GM21717 (cell line): ENCODE data around the gene UCK2.
"Not testable (repeated sequence)": the region's sequence is repeated elsewhere in the genome, so short reads cannot be mapped to it uniquely, and the experiment has no call there.

Source experiments
- ATAC-seq: cut with Tn5 transposase; IDR thresholded peaks from one replicate; pipeline ENCODE4 v1.9.1; 2021; ENCODE audit warnings: mild to moderate bottlenecking, moderate library complexity; ENCODE audit not compliant: unreplicated experiment

Gene UCK2

DNA sequence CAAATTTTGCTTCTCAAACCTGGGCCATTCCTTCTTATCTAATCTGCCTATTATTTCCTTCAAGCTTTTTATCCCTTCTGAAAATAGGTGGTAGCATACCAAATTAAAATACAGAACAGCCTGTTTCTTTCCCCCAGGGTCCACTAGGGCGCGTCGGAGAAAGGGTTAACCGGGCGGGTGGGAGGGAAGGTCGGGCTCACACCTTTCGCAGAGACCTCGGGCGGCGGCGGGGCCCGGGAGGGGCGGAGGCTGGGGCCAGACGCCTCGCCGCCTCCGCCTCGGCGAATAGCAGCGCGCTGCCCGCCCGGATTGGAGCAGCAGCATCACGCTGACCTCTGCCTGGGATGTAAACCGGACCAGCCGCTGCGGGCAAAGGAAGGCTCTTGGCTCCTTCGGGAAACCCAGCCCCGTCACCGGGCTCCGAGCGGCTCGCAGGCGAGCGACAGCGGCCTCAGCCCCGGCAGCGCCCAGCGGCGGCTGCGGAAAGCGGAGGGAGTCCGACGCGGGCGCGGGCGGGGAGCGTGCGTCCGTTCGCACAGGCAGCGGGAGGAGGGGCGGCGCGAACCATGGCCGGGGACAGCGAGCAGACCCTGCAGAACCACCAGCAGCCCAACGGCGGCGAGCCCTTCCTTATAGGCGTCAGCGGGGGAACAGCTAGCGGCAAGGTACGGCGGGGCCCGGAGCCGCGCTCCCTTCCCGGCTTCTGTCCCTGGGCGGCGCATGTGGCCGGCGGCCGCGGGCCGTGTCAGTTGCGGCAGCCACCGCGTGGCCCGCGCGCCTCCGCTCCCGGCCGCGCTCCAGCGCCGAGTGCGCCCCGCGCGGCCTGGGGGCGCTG is at the start of gene UCK2:
UCK2 (plus strand) TSS at position 347 of the 835 bp plus-strand sequence; CDS start at position 567, 220 bp downstream.
- ATAC-seq: peak; percentile 68

DNA sequence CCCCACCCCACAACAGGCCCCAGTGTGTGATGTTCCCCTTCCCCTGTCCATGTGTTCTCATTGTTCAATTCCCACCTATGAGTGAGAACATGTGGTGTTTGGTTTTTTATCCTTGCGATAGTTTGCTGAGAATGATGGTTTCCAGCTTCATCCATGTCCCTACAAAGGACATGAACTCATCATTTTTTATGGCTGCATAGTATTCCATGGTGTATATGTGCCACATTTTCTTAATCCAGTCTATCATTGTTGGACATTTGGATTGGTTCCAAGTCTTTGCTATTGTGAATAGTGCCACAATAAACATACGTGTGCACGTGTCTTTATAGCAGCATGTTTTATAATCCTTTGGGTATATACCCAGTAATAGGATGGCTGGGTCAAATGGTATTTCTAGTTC is 49.2 kb upstream of the UCK2 start:
- not testable (repeated sequence) for ATAC-seq

DNA sequence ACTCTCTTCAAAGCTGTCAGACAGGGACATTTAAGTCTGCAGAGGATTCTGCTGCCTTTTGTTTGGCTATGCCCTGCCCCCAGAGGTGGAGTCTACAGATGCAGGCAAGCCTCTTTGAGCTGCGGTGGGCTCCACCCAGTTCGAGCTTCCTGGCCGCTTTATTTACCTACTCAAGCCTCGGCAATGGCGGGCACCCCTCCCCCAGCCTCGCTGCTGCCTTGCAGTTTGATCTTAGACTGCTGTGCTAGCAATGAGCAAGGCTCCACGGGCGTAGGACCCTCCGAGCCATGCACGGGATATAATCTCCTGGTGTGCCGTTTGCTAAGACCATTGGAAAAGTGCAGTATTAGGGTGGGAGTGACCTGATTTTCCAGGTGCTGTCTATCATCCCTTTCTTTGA is 43.9 kb upstream of the UCK2 start:
- ATAC-seq: not testable (repeated sequence)

DNA sequence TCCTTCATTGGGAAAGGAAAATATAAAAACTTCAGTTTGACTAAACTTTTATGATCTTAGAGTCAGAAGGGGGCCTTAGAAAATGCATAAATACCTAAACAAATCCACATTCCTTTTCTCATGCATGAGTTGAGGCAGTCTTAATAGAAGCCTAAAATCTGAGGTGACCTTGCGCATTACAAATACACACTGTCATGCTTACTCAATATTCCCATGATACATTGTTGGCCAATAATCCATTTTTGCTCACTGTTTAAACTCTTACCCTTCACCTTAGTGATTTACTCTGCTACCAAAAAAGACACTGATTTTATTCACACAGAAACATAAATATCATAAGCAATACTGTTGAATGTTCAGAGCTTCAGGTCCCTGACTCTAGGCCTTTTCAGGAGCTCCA is 39.7 kb upstream of the UCK2 start:
- ATAC-seq: no peak

DNA sequence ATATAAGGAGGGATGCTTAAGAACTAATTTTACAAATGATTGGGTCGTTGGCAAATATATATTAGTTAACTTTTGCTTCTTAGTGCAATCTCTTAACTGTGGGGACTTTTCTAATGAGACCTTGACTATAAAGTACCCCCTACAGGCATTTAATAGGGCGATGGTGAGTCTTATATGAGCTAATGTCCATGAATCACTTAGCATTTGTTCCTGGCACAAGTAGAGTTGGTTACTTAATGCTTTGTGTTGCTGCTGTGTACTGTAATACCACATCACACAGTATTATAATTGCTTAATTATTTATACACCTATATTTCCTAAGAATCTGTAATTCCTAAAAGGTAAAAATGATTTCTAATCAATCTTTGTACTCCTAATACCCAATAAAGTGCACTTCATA is 33.5 kb upstream of the UCK2 start:
- no peak for ATAC-seq

DNA sequence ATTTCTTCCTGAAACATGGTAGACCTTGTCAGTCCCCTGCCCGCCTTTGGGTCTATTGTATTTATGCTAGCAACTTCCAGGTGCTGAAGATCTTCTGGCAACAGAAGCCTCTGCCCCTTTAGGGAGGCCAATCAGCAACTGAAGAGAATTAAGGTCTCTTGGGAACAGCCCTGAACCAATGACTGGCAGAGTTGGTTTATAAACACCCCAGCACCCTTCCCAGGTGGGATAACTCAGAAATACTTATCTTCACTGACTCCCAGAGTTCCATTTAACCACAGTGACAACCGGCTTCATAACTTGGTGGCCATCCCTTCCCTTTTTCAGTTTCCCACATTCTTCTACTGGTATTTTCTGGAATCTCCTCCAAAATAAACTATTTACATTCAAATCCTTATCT is 31.5 kb upstream of the UCK2 start:
- ATAC-seq: no peak

DNA sequence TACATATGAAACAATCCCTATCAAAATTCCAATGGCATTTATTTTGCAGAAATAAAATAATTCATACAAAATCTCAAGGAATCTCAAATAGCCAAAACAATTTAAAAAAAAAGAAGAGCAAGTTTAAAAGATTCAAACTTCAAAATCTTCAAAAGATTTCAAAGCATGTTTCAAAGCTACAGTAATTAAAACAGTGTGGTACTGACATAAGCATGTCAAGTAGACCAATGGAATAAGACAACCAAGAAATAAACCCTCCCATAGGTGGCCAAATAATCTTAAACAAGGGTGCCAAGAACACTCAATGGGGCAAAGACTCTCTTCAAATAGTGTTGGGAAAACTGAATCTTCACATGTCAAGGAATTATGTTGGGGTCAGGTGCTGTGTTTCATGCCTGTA is 28.0 kb upstream of the UCK2 start:
- no peak for ATAC-seq

DNA sequence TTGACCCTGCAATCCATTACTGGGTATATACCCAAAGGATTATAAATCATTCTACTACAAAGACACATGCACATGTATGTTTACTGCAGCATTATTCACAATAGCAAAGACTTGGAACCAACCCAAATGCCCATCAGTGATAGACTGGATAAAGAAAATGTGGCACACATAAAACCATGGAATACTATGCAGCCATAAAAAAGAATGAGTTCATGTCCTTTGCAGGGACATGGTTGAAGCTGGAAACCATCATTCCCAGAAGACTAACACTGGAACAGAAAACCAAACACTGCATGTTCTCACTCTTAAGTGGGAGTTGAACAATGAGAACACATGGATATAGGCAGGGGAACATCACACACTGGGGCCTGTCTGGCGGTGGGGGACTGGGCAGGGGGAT is 22.9 kb upstream of the UCK2 start:
- not testable (repeated sequence) for ATAC-seq

DNA sequence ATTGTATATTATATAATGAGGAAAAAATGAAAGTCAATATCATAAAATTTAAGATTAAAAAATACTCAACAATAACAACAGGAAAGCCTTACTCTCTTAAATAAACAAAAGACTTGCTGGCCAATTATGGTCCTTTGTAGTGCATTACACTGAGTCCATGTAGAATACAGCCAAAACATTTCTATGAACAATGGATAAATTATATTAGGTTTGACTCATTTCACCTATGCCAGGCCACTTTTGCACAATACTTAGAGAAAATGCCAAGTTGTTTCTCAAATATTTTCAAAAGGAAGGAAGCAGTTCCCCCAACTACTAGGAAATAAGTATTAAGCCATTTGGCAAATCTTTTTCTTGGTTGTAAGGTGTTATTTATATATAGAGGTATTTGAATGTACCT is 19.8 kb upstream of the UCK2 start:
- ATAC-seq: no peak

DNA sequence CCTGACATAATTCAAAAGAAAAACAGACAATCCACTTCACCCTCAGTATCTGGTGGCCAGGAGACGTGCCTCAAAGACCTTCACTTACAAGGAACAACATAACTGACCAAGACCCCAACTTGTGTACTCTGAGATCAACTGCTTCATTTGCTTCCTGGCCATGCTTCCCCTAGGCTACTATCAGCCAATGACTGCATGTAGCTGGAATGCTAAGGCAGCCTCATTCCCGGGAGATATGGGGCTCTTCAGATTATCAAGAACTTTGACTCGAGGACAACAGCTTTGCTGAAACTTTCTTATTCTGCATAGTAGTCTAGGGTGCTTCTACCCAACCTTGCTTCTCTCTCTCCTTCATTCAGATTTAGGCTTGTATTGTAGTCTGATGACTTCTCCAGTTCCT is 11.7 kb upstream of the UCK2 start:
- no peak for ATAC-seq

DNA sequence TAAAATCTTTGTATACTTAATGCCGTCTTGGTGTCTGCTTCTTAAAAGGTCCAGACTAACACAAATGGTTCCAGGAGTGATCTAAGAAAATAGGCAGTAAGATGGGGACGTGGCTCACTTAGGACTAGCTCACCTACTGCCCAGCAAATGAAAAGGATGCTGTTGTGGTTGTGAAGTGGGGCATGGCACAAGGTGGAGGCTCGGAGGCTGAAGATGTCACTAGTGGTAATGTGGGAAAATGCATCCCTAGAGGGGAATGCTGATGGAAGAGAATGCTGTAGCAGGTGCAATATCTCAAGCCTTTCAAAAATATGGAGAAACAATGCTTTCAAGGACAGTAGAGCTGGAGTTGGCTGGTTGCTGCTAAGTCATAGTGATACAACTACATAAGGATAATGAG is 11.3 kb upstream of the UCK2 start:
- no peak for ATAC-seq

DNA sequence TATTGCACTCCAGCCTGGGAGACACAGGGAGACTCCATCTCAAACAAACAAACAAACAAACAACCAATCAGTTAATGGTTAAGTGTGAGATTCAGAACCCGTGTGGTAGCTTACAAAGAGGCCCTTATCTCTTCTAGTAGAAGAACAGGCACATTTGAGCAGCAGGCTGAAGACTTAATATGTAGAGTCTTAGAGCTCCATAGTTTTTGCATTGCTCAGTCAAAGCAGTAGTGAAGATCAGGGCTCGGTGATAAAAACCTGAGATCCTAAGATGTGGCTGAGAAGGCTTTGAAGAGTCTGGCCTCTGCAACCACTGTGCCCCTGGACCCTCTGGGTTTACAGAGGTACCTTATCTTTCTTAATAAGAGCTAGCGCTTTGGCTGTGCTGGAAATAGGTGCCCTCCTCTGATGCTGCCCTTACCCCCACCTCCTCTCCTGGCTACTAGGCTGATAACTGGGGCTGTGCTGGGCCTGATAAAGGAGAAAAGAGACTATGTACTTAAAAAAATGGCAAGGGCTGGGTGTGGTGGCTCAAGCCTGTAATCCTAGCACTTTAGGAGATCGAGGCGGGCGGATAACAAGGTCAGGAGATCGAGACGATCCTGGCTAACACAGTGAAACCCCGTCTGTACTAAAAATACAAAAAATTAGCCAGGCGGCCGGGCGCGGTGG is 10.5 kb upstream of the UCK2 start:
- no peak for ATAC-seq

DNA sequence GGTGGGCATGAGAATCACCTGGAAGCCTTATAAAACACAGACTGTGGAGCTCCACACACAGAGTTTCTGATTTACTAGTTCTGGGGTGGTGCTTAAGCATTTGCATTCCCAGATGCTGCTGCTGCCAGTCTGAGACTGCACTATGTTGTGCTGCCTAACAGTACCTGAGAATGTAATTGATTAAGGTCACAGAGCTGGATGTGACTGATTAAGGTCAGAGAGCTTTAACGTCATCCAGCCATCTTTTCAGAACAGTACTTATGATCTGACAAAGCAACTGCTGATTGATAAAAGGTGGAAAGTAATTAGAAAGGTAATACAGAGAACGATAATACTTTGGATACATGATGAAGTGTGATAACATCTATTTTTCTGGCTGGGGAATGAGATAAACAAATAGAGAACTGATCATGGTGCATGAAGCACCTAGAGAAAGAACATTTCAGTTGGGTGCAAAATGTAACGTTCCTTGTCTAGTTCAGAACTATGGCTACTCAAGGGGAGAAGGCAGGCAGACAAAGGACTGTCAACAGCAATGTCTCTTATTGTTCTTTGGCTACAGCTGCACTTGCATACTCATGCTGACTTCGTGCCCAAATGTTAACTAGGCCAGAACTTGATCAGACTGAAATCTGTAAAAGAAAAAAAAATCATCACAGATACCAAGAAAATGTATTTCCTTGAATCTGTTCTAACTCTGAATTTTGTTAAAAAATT is 3.7 kb upstream of the UCK2 start:
- ATAC-seq: no peak

DNA sequence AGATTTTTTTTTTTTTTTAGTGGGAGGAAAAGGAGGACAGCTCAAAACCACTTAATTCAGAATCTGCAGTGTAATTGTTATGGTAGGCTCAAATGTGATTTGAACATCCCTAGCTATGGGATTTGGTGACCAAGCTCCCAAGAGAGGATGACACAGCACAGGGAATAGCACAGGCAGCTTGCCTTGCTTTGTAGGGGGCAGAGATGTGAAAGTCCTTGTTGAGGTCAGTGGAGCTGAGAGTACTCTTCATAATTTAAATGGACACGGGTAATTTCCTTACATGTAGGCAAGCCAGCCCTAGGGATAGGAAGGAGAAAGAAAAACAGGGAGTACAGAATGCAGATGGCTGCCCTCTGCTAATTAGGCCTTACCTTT is 3.2 kb upstream of the UCK2 start:
- ATAC-seq: no peak

DNA sequence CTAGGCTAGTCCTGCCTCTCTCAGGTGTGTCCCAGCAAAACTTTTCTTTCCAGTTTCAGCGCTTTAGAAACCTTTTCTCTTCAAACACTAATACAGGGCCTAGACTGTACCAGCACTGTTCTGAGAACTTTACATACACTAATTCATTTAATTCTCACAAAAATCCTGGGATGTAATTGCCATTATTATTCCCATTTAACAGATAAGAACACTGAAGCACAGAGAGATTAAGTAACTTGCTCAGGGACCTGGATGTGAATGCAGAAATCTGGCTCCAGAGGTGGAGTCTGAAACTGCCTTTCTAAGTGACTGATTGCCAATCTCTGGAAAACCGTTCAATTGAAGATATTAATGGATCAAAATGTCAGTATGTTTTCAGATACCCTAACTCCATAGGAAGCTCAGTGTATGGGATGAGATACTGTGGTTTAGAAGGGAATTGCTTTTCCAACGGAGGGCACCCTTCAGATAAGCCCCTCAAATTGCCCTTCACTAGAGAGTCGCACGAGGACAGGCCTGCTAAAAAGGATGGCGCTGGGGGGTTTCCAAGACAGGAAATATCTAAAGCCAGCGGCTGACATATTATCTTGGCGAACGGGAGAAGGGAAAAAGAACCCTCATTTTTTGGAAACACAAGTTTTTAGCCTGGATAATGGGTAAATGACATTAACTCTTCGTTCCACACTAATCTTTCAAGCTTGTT is 698 bp upstream of the UCK2 start:
- no peak for ATAC-seq

DNA sequence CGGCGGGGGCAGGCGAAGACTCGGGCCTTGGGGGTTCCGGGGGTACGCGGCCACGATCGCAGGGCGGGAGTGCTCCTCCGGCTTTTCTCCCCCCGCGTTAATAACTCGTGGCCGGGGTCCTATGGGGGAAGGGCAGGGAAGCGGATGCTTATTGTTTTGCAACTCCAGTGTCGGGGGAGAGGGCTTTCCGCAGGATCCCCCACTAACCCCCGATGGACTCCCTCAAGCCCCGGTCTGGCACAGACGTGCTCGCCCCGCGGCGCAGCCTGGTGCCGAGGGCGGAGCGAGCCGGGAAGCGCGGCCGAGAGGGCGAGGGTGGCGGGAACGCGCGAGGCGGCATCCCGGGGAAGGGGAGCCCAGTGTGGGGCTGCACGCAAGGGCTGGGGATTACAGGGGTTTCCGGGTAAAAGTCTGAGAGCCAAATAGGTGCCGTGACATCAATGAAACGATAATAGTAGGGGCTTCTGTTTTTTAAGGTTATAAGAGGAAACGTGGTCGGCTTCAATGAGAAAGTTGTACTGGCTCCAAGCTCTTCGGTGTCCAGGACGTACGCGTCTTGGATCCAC is 772 bp downstream of the UCK2 start:
- peak; percentile 52 for ATAC-seq

DNA sequence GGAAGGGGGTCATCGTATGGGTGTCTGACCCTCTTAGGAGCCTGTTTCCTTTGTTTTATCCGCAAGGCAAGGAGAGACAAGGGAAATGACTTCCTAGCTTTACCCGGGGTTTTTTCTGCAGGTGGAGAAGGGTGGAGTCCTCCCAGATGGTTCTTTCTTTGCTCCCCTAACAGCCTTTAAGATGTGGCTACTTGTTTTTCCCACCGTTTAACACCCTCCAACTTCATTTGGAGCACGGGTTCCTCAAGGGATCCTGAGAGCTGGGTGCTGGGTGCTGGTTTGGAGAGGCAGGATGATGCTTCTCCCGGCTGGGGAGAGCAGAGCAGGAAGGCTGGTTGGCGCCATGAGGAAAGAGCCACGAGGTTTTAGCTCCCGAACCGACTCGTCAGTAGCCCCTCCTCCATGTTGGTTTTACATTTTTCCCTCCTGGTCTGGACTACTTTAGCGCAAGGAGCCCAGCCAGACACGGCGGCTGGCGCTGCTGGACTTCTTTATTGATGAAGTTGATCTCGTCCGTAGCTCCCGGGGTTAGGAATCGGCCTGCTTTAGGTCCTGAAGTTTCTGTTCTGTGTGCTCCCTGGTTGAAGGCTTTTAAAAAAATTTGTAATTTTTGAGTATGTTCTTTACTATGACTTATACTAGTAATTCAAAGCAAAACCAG is 1.4 kb downstream of the UCK2 start:
- peak; percentile 19 for ATAC-seq

DNA sequence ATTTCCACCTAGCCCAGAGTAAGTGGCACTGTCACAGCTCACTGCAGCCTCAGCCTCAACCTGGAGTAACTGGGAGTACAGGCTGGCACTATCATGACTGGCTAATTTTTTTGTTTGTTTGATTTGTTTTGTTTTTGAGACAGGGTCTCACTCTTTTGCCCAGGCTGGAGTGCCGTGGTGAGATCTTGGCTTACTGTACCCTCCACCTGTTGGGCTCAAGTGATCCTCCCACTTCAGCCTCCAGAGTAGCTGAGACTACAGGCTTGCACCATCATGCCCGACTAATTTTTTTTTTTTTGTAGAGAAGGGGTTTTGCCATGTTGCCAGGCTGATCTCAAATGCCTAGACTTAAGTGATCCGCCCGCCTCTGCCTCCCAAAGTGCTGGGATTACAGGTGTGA is 2.5 kb downstream of the UCK2 start:
- no peak for ATAC-seq

DNA sequence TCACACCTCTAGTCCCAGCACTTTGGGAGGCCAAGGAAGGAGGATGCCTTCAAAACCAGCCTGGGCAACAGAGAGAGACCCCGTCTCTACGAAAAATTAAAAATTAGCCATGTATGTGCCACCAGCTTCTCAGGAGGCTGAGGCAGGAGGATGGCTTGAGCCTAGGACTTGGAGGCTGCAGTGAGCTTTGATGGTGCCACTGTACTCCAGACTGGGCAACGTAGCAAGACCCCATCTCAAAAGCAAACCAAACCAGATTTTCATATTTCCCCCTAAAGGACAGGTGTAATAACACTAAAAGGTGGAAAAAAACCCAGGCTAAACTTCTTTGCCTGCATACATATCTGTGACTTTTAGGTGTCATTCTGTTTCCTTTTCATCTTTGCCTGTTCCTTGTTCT is 3.7 kb downstream of the UCK2 start:
- ATAC-seq: no peak

DNA sequence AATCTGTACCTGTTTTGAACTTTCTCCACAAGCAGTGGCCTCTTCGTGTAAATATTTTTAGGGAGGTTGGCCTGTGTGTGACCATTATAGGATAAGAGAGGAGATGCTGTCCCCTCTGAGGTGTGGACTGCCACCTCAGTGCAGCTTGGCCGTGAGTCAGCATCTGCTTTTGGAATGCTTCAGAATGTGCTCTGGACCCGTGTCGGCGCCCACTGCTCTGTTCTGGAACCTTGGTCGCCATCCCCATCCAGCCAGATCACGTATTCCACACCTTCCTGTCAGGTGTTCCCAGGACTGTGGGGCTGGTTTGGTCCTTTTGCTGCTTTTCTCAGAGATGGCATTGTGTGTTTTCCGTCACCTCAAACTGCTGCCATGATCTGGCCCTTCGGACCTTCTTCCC is 5.5 kb downstream of the UCK2 start:
- ATAC-seq: no peak
